Lung (tissue), 12 donors: ENCODE results near the gene SHTN1. TPM values are rescaled to one million over a fixed set of nuclear protein-coding genes. Genes with fewer than 3 reads are reported as not detected.

Experiments used
- ATAC-seq: fragments of 200-7000 bp; cut with Tn5 transposase; one replicate; pipeline ENCODE4 v1.9.1; 2020; ENCODE audit warnings: moderate number of reproducible peaks; ENCODE audit not compliant: insufficient read depth, low FRiP score
- DNase-seq, 3 donors: peaks; one replicate each; pipeline ENCODE4 v3.0.0-alpha.2; 2013 to 2017
- H3K27ac ChIP-seq, 2 donors: one replicate each; pipeline ENCODE4 v1.5.1; 2013; ENCODE audit warnings: mild to moderate bottlenecking in 2 of 2, moderate library complexity in 2 of 2, control low read depth in 1 of 2, inconsistent platforms in 1 of 2, low read depth in 1 of 2, low read length in 1 of 2
- H3K27me3 ChIP-seq, 3 donors: one replicate each; pipeline ENCODE4 v1.5.1; 2013; ENCODE audit warnings: low read length in 2 of 3; ENCODE audit not compliant: control insufficient read depth in 3 of 3, insufficient read depth in 3 of 3
- H3K36me3 ChIP-seq, 4 donors: one replicate each; pipeline ENCODE4 v1.5.1; 2013; ENCODE audit warnings: low read length in 4 of 4, mild to moderate bottlenecking in 1 of 4, moderate library complexity in 1 of 4; ENCODE audit not compliant: control insufficient read depth in 4 of 4, insufficient read depth in 4 of 4
- H3K4me1 ChIP-seq, 5 donors: one replicate each; pipeline ENCODE4 v1.5.1; 2013; ENCODE audit warnings: low read length in 5 of 5, mild to moderate bottlenecking in 2 of 5, moderate library complexity in 1 of 5; ENCODE audit not compliant: control insufficient read depth in 5 of 5, insufficient read depth in 5 of 5
- H3K4me3 ChIP-seq: one replicate; pipeline ENCODE4 v1.5.1; 2013; ENCODE audit warnings: mild to moderate bottlenecking, control low read depth, moderate library complexity
- H3K9ac ChIP-seq, 2 donors: one replicate each; pipeline ENCODE4 v1.5.1; 2013; ENCODE audit warnings: low read length in 2 of 2, control low read depth in 1 of 2; ENCODE audit not compliant: insufficient read depth in 1 of 2
- H3K9me3 ChIP-seq, 4 donors: one replicate each; pipeline ENCODE4 v1.5.1; 2013; ENCODE audit warnings: low read length in 3 of 4, mild to moderate bottlenecking in 1 of 4, moderate library complexity in 1 of 4; ENCODE audit not compliant: control insufficient read depth in 4 of 4, insufficient read depth in 3 of 4
- WGBS, 2 donors: extraction: QIAGEN DNeasy Blood & Tissue Kit; methylation state at CpG; one replicate each; pipeline ENCODE4 v1.1.7; 2013; 5-methylcytosine and 5-hydroxymethylcytosine counted together
- polyA plus RNA-seq, 2 donors: library from polyadenylated mRNA; stranded (reverse); fragments of 200-250 nt; gene quantifications; one replicate each; pipeline ENCODE4 v1.2.1, GENCODE V29; 2013
- total RNA-seq, 2 donors: library from RNA; depleted of rRNA in 1 of 2; stranded (reverse); fragments of >200 nt in 1 of 2; gene quantifications; one replicate each; pipeline ENCODE4 v1.2.1, GENCODE V29; 2014 to 2021
- TF ChIP-seq, protein P1 (sequence below): IDR thresholded peaks from 2 replicates; pipeline ENCODE4 v1.5.1; 2012; ENCODE audit warnings: mild to moderate bottlenecking; ENCODE audit errors: control extremely low read depth, extremely low read depth
- donor health status: control.
- donor health status: control.
- donor health status: Bipolar disorder and iron deficiency.
- donor health status: healthy.
- donor health status: DM: yes; HTN: yes; CAD: no.

The SHTN1 gene
- total and polyA plus RNA-seq, 4 donors = 14.0 to 28.4 (median 16.7) TPM

DNA sequence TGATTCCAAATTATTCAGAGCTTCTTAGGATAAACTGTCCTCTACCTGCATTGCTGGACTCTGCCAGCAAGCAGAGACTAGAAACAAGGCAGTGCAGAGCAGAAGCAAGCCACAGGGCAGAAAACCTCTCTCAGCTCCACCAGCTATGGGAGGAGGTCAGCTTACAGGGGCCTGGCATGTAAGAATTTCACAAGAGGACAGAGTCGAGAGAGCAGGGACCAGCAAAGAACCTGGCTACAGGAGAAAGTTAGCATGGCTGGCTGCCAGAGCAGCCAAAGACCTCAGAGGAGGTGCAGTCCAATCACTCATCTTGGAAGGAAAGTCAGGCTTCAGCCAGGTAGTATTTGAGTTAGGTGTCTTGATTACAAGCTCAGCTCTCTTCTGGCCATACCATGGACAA, 92.8 kb downstream of the SHTN1 start:
- Histone ChIP-seq H3K9ac (no peak overlapping the region), H3K4me3 (no peak overlapping the region), H3K9me3 (no peaks in the 10 kb centered on the region), H3K4me1 (peaks cover 0 to 9% (median 0%) of the 10 kb centered on the region in 5 donors), H3K36me3 (peaks cover 0 to 3% (median under 1%) of the 10 kb centered on the region in 4 donors), H3K27me3 (no peaks in the 10 kb centered on the region), H3K27ac (no peak overlapping the region)
- TF ChIP-seq, protein P1, sequence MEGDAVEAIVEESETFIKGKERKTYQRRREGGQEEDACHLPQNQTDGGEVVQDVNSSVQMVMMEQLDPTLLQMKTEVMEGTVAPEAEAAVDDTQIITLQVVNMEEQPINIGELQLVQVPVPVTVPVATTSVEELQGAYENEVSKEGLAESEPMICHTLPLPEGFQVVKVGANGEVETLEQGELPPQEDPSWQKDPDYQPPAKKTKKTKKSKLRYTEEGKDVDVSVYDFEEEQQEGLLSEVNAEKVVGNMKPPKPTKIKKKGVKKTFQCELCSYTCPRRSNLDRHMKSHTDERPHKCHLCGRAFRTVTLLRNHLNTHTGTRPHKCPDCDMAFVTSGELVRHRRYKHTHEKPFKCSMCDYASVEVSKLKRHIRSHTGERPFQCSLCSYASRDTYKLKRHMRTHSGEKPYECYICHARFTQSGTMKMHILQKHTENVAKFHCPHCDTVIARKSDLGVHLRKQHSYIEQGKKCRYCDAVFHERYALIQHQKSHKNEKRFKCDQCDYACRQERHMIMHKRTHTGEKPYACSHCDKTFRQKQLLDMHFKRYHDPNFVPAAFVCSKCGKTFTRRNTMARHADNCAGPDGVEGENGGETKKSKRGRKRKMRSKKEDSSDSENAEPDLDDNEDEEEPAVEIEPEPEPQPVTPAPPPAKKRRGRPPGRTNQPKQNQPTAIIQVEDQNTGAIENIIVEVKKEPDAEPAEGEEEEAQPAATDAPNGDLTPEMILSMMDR = no peak
- ATAC-seq (no peak), DNase-seq (no peak)
- 53 to 62% methylated on average over 1 of the region's 1 CpG for WGBS, 2 donors

- Histone ChIP-seq H3K9ac (no peak overlapping the region), H3K27ac (no peak overlapping the region), H3K36me3 (peaks cover 0 to 3% (median under 1%) of the 10 kb centered on the region in 4 donors), H3K9me3 (no peaks in the 10 kb centered on the region), H3K27me3 (no peaks in the 10 kb centered on the region), H3K4me1 (peaks cover 0 to 9% (median 0%) of the 10 kb centered on the region in 5 donors), H3K4me3 (no peak overlapping the region)
- ATAC-seq (no peak), DNase-seq (no peak)
- WGBS, 2 donors = 90% methylated on average over 3 of the region's 3 CpGs
- TF ChIP-seq, protein P1 = no peak
Observed at GRCh38 chr10:116910910-116911309, 94.1 kb downstream of the SHTN1 start.

- ATAC-seq (no peak), DNase-seq (no peak)
- no peaks in the 10 kb centered on the region for H3K9me3 ChIP-seq
- H3K4me3 ChIP-seq = no peak overlapping the region
- peaks cover 0 to 9% (median 0%) of the 10 kb centered on the region in 5 donors for H3K4me1 ChIP-seq
- WGBS, 2 donors = 60 to 80% methylated on average over 1 of the region's 1 CpG
- TF ChIP-seq, protein P1 = no peak
- H3K27ac ChIP-seq = no peak overlapping the region
- no peaks in the 10 kb centered on the region for H3K27me3 ChIP-seq
- H3K9ac ChIP-seq = no peak overlapping the region
- peaks cover 0 to 3% (median 1%) of the 10 kb centered on the region in 4 donors for H3K36me3 ChIP-seq
Observed at GRCh38 chr10:116909307-116909706, 95.7 kb downstream of the SHTN1 start.
